GM18907 (cell line): ENCODE results near the gene CALY.

Experiments
- ATAC-seq: cut with Tn5 transposase; IDR thresholded peaks from one replicate; pipeline ENCODE4 v1.9.1; 2021; ENCODE audit warnings: mild to moderate bottlenecking, moderate library complexity; ENCODE audit not compliant: unreplicated experiment

CALY gene

DNA sequence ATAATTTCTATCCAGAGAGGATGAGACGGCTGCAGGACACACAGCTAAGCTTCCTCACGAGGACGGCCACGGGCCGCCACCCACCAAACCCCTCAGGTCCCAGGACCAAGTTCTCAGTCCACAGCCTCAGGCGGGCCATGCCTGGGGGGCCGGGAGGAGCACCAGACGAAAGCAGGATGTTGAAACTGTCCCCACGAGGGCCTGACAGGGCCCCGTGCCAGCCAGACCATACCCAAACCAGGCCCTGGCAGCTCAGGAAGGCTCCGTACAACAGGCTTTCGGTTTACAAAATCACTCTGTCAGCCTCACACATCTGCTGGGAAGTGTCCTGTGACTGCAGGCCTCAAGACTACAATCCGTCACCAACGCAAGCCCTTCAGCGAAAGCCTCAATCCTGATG is 42.5 kb downstream of the CALY start:
- ATAC-seq = no peak

DNA sequence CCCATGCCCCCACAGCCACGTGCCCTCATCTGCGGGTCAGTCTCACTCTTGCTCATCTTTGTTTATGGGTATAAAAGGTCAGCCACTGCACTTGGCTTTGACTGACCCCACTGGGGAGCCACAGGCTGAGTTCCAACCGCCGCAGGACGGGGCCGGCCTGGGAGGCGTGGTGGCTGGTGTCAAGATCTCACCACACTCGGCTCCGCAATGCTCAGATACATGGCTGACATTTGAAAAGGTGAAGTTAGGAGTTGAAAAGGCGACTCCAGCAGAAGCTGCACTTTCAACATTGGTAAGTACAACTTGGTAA is 42.9 kb downstream of the CALY start:
- no peak for ATAC-seq

DNA sequence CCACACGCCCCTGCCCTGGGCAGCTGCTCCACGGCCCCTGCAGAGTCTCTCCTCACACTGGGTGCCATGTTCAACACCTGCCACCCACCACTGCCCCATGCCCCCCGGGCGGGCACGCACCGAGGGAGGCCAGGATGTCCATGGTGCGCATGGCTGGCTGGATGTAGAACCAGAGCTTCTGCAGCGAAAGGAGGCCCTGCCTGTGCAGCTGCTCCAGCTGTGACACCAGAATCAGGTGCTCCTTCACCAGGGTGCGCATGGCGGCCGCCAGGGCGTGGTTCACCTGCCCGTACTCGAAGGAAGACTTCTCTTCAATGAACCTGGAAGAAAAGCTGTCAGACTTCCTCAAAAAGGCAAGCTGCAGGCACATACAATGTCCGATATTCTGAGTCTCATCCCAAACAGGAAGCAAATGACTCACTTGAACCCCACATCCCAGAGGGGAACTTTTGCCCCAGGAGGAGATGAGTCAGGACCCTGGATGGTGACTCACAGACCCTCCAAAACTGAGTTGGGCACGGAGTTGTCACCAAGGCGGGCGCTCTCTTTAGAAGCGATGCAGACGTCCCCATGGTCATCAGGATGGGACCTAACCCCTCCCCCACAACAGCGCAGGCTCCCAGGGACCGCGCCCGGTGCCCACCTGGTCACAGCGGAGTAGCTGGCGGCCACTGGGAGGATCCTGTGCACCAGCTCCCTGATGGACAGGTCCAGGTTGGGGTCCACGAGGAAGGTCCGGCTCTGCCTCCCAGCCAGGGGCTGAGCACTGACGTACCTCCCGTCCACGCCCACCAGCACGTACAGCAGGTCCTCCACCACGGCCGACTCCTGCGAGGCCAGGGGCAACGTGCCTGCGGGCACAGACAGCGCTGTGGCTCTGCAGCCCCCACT is 43.5 kb downstream of the CALY start:
- ATAC-seq = no peak

DNA sequence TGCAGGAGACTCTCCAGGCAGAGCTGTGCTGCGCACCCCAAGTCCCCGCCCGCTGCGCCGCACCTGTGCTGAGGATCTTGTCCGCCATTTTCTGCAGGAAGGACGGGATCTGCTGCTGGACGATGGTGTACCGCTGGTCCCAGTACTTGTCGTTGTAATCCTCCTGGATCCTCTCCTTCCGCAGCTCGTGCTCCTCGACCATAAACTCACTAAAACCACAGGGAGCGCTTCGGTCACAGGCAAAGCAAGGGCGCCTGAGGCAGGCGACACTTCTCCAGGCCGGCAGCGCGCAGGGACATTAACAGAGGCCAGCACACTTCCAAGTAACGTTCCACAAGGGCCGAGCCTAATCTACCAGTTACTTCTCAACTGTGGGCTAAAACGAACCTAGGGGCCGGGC is 46.9 kb downstream of the CALY start:
- no peak for ATAC-seq

DNA sequence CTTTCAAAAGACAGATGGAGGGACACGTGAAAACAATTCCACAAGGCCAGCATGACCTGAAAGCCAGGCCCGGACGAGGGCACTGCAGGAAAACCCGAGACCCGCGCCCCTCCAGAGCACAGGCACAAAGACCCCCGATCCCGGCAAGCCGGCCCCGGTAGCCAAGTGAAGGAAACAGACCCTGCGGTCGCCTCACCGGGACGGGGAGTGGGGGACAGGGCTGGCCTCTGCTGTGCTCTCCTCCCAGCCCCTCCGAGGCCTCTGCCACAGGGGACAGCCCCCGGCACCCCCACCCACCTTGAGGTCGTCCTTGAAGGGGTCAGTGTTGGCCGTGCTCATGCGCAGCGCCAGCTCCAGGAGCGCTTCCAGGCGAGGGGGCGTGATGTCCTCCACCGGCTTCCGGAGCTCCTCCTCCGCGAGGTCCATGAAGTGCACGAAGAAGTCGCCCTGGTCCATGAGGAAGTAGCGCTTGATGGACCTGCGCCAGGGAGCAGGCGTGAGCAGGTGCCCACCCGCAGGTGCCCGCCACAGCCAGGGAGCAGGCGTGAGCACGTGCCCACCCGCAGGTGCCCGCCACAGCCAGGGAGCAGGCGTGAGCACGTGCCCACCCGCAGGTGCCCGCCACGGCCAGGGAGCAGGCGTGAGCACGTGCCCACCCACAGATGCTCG is 48.7 kb downstream of the CALY start:
- no peak for ATAC-seq

DNA sequence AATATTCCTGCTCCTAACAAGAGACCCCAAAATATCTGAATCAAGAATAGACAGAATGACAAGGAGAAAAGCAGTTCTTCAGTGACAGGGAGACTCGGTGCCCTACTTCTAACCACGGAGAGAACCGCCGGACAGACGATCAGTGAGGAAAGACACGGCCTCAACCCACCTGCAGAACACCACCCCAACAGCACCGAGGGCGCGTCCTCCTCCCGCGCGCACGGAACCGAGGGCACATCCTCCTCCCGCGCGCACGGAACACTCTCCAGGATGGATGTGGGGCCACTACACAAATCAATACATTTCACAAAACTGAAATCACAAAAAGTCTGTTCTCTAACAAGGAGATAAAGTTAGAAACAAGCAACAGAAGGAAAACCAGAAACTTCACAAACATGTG is 50.3 kb downstream of the CALY start:
- no peak for ATAC-seq

DNA sequence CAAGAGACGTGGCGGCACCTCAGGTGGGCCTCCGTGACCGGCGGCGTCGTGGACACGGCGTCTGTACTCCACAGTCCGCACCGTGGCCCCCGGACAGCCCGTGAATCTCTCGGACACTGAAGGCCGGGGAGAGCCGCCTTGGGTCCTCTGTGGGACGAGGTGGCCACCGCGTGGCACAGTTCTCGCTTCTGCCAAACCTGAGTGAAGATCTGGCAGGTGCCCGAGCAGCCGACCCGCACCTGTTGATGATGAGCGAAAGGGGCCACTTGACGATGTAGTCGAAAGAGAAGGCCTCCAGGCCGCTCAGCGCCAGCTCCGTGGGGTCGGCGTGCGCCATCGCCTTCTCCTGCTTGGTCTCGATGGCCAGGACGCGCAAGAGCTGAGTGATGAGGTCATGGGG is 51.5 kb downstream of the CALY start:
- no peak for ATAC-seq

DNA sequence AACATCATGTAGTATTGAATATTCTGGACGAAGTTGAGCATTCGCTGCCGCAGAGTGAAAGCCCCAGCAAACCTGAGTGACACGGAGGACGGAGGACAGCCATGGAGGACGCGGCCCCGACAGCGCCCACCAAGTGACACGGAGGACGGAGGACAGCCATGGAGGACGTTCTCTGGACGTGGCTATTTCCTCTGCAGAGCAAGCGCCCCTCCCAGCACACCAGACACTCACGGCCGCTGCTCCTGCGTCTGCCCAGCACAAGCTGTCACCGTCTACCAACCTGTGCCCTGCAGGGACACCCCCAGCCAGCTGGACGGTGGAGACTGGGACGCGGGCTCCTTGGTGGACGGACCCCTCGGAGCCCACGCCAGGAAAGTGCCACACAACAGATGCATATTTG is 52.8 kb downstream of the CALY start:
- ATAC-seq = no peak

DNA sequence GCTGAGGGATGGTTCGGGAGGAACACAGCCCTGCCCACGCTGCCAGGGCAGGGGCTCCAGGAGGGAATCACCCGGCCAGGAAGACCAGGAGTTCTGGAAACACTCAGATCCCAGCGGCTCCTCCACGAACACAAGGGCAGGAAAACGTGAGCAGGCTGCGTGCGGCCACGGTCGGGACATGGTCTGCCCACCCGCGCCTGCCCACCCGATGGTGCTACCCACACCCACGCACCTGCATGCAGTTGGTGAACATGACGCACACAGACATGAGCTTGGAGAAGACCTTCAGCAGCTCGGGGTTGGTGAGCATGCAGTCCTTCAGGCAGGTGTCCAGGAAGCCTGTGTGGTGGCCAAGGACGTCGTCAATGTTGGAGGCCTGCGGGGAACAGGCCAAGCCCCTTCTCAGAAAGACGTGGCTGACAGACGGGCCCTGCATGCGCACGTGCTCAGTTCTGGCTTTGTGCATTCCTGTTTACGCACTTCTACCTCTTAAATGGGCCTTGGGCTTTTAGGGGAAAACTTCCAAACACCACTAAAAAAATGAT is 53.8 kb downstream of the CALY start:
- ATAC-seq = no peak

DNA sequence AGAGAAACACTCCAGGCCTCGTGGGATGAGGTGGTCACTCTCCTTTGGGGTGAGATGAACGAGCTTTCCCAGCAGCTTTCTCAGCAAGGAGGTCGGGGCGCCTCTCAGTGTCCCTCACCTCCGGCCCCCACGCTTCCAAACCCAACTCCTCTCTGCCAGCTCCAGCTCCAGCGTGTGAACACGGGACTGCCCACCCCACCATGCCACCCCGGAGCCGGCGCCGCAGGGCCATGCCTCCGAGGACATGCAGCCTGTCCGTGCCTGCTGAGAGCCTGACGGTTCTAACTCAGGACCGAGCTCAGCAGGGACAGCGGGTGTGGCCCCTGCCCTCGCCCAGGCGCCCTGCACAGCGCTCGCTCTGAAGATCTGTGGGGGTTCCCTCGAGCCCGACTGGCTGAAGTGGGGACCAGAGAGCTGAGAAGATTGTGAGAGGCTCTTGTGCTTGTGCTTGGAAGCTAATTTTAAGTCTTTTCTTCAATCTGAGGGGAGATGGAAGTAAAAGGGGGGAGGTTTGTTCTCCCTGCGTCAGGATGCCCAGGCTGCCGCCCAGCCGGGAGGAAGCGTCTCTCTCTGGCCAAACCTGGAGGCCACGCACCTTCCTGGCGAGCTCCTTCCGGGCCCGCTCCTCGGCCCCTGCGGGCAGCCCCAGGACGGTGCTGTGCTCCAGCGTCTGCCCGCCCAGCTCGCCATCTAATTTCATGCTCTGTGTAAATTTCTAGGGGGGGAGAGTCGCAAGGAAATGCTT is 54.9 kb downstream of the CALY start:
- ATAC-seq = no peak

DNA sequence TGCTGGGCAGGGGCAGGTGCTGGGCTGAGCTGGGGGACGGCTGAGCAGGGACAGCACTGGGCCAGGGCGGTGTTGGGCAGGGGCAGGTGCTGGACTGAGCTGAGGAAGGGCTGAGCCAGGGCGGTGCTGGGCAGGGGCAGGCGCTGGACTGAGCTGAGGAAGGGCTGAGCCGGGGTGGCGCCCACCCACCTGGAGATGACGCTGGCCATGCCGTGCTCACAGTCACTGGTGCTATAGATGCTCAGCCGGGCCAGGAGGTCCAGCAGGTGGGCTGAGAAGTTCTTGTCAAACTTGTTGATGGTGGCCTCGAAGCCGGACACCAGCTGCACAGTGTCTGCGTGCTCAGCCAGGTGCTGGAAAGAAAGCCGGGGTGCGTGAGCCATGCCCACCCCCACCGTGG is 55.6 kb downstream of the CALY start:
- ATAC-seq = no peak

DNA sequence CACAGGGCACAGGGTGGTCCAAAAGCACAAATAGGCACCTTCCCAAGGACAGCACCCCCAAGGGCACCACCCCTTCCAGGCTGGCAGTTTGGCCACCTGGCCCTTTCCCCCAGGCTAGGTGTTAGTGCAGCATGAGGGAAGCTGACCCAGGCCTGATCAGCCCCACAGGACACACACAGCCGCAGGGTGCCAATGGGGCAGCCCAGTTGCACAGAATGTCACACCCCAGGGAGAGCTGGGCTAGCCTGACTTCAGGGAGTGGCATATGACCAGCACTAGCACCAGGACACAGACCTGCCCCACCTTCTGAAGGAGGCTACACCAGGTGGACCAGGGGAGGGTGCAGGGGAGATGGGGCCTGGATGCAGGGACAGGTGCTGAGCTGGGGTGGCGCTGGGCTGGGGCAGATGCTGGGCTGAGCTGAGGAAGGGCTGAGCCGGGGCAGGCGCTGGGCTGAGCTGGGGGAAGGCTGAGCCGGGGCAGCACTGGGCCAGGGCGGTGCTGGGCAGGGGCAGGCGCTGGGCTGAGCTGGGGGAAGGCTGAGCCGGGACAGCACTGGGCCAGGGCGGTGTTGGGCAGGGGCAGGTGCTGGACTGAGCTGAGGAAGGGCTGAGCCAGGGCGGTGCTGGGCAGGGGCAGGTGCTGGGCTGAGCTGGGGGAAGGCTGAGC is 56.2 kb downstream of the CALY start:
- ATAC-seq = no peak

DNA sequence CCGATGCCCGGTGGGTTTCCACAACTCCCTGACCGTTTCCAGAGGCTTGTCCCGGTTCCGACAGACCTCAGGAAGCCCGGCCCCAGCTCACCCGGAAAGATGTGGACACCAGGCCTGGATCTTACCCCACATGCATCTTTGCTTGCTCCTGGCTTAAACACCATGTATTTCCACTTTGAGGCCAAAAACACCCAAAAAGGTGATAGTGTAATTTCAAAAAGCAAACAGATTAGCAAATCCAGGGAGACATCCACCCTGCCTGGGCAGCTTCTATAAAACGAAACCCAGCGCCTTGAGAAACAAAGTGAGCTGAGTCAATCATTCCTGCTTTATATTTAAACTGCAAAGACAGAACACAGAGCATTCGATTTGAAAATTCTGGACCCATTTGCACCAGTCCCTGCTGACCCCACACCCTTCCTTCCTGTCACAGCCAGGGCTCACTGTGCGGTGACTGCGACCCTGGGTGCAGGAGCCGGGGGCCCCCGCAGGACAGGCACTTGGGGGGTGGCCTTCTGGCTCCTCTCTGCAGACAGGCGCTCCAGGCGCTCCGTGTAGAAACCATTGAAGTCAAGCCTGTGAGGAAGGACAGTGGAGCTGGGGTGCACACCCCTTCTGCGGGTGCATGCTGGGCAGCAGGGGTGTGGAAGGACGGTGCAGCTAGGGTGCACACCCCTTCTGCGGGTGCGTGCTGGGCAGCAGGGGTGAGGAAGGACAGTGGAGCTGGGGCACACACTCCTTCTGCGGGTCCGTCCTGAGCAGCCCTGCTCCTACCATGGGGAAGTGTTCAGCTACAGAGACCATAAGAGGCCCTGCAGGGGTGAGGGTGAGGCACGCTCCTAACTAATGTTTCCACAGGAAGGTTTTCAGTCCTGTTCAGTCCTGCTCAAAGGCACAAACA is 57.1 kb downstream of the CALY start:
- no peak for ATAC-seq

DNA sequence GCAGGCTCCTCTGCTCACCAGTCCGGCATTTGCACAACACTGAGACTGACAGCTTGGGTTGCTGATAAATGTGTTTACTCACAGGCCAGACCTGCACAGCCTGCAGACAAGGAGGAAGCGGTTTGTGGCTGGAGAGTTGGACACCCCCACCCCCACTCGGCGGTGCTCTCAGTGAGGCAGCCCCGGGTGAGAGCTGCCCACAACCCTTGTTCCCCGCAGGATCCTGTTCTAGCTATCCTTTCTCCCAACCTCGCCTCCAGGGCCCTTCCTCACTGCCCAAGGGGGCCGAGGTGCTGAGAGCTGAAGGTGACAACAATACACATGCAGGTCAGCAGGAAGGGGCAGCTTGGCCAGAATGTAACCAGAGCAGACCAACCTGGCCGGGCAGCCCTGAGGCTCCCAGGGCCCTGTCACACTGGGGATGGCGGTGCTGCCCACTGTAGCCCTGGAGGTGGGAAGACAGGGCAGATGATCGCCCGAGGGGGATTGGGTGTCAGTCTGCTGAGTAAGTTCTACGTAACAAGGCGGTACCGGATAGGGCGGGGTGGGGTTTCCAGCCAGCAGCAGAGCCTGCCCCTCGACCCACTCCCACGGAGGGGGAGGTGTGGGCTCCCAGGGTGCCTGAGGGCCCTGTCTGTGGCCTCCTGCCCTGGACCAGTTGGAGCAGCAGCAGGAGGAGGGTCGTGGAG is 58.0 kb downstream of the CALY start:
- peak; percentile 40 for ATAC-seq

DNA sequence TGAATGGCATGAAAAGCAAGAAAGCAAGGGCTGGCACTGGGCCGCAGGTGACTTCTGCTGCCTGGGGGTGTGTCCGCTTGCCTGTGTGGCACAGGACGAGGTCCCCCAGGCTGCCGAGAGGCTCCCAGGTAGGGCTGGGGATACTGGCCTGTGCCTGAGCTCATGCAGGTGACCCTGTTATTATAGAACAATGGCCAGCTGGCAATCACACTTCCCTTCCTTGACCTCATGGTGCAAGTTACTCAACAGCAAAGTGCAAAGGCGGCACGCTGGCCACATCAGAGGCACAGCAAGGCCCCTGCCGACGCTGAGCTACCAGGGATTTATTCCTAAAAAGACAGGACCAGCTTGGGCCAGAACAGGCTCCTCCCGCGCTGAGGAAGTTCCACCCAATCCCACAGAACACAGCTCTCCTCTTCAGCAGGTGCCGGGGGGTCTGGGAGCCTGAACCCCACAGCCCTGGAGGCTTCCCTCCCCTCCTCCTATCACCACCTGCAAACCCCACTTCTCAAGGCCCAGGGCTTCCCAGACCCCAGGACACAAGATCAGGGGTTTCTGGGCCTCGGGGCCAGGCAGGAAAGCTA is 58.6 kb downstream of the CALY start:
- ATAC-seq = no peak

DNA sequence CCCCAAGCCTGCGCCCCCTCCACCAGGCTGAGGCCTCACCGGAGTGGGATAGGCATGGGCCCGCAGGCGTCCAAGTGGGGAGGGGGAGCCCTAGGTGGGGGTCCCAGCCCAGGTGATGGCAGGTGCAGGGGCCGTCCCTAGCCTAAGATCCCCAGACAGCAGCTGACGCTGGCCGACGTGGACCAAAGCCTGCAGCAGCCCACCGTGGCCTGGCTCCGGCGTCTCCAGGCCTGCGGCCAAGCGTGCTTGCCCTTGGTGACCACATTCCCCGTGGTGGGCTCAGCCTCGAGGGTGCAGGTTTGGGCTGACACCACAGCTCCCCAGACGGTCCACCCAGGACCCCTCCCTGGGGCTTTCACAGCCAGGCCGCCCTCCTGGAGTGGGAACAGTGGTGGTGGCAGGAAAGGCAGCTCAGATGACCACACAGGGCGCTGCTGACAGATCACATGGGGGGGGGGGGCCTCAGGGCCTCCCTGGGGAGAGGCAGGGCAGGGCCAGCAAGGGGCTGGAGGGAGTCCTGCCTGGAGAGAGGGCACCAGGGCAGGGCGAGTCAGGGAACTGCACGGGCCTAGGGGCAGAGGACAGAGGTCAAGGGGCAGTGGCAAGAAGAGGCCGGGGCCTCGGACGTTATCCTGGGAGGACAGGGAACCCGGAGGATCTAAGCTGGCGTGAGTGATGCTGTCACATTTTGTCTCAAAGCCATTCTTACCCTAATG is 59.3 kb downstream of the CALY start:
- no peak for ATAC-seq

DNA sequence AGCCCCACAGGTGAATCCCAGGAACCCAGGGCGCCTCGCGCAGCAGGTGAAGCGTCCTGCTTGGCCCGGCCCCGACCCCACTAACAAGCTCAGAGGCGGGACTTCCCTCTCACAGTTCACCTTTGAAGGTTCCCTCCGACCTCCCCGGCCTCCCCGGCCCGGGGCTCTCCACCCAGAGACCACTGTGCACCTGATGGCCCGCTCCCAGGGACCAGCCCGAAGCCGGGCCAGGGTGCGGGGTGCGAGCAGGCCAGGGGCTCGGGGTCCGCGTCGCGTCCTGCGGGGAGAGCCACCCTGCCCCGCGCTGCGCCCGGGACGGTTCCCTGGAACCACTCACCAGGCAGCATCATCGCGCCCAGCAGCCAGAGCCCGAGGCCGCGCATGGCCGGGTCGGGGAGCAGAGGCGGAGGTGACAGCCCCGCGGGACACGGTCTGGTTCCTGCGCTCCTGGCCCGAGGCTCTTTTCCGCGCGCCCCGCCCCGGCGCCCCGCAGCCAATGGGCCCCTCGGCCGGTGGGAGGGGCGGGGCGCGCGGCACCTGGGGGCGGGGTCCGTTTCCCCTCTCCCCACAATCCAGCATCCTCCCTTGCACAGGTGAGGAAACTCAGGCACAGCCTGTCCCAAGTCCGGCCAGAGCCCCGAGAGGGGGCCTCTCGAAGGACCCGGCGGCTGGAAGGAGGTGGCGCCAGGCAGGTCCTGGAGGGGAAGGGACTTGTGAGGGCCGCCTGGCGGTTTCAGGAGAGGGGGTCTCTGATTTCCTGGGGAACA is 60.1 kb downstream of the CALY start, which contains the start of gene ADAM8:
Gene ADAM8 (minus strand): TSS at position 434 of the 767 bp plus-strand sequence. CDS start 51 bp downstream, at position 383.
- peak; percentile 34 for ATAC-seq

DNA sequence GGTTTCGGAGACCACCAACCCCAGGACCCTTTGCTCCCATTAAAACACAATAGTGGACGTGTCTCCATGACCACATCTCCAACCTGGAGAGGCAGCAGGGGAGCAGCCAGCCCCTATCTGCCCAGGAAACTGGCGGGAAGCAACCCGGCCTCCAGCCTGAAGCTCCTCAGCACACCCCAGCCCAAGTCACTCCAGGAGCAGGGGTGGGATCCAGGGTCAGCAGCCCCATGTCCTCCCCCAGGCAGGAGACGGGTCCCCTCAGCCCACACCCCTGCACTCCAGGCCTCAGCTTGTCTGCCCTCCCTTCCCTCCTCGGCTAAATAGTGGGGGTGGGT is 60.6 kb downstream of the CALY start:
- ATAC-seq = no peak
